Measurements from ENCODE around the gene NR1D2. TPM values are rescaled to one million over a fixed set of nuclear protein-coding genes. Genes with fewer than 3 reads are reported as not detected.
"Not testable (repeated sequence)": the region's sequence is repeated elsewhere in the genome, so short reads cannot be mapped to it uniquely, and the experiment has no call there.

NR1D2 gene
- 19.4 TPM for total RNA-seq
- long read RNA-seq, partial matches to known transcripts, result 0 of 3 reads
- long read RNA-seq, other reads (novel, unspliced or antisense), result 3 of 3 reads

GRCh38 chr3:23944861-23945662 lies at the start of gene NR1D2:
NR1D2 (plus strand) TSS chr3:23945286; CDS start chr3:23945579, 293 bp downstream.
- DNase-seq (ENCODE audit: low spot score), result peak; percentile 94

GRCh38 chr3:23900744-23901143 lies 44.3 kb upstream of the NR1D2 start:
- no peak for DNase-seq (ENCODE audit: low spot score)

- no peak for DNase-seq (ENCODE audit: low spot score)
Observed at GRCh38 chr3:23904545-23904944, 40.5 kb upstream of the NR1D2 start.

- no peak for DNase-seq (ENCODE audit: low spot score)
Observed at GRCh38 chr3:23909341-23909740, 35.7 kb upstream of the NR1D2 start.

GRCh38 chr3:23911397-23911796 lies 33.7 kb upstream of the NR1D2 start:
- DNase-seq (ENCODE audit: low spot score), result no peak

- not testable (repeated sequence) for DNase-seq (ENCODE audit: low spot score)
Observed at GRCh38 chr3:23912335-23912734, 32.8 kb upstream of the NR1D2 start.

- no peak for DNase-seq (ENCODE audit: low spot score)
Observed at GRCh38 chr3:23913182-23913581, 31.9 kb upstream of the NR1D2 start.

- DNase-seq (ENCODE audit: low spot score), result no peak
Observed at GRCh38 chr3:23913873-23914743, 31.0 kb upstream of the NR1D2 start.

- no peak for DNase-seq (ENCODE audit: low spot score)
Observed at GRCh38 chr3:23915537-23916108, 29.5 kb upstream of the NR1D2 start.

- DNase-seq (ENCODE audit: low spot score), result no peak
Observed at GRCh38 chr3:23916152-23916885, 28.8 kb upstream of the NR1D2 start.

- DNase-seq (ENCODE audit: low spot score), result peak; percentile 99
Observed at GRCh38 chr3:23916886-23917678, 28.0 kb upstream of the NR1D2 start, which contains the start of the genes NKIRAS1 and RPL15. NKIRAS1 (minus strand) TSS chr3:23916990; CDS start chr3:23910904, 6,086 bp downstream. RPL15 (plus strand) TSS chr3:23917132; CDS start chr3:23917860, 728 bp downstream.

- DNase-seq (ENCODE audit: low spot score), result not testable (repeated sequence)
Observed at GRCh38 chr3:23917679-23918303, 27.3 kb upstream of the NR1D2 start.

- DNase-seq (ENCODE audit: low spot score), result not testable (repeated sequence)
Observed at GRCh38 chr3:23918331-23918730, 26.8 kb upstream of the NR1D2 start.

- no peak for DNase-seq (ENCODE audit: low spot score)
Observed at GRCh38 chr3:23919628-23920027, 25.5 kb upstream of the NR1D2 start.

- no peak for DNase-seq (ENCODE audit: low spot score)
Observed at GRCh38 chr3:23920151-23920655, 24.9 kb upstream of the NR1D2 start.

GRCh38 chr3:23921052-23921511 lies 24.0 kb upstream of the NR1D2 start:
- DNase-seq (ENCODE audit: low spot score), result no peak

GRCh38 chr3:23923786-23924185 lies 21.3 kb upstream of the NR1D2 start:
- DNase-seq (ENCODE audit: low spot score), result no peak

GRCh38 chr3:23926246-23926645 lies 18.8 kb upstream of the NR1D2 start:
- DNase-seq (ENCODE audit: low spot score), result no peak

- DNase-seq (ENCODE audit: low spot score), result no peak
Observed at GRCh38 chr3:23926736-23927135, 18.4 kb upstream of the NR1D2 start.

Measured in mesenteric fat pad (tissue), 1 donor.